Activated CD4-positive, CD25-positive, alpha-beta regulatory T cell treated with anti-CD3 and anti-CD28 coated beads, Interleukin-2, amount 50 U/mL, for 24 hours (primary cell): Measurements from ENCODE around the gene ORC3.
"Not testable (repeated sequence)": the region's sequence is repeated elsewhere in the genome, so short reads cannot be mapped to it uniquely, and the experiment has no call there.

ENCODE experiments used
- ATAC-seq, 2 donors: fragments of 150-1000 bp; cut with Tn5 transposase; one replicate each; pipeline ENCODE4 v1.10.0; 2021; ENCODE audit warnings: mild to moderate bottlenecking in 1 of 2, moderate library complexity in 1 of 2

The ORC3 gene

DNA sequence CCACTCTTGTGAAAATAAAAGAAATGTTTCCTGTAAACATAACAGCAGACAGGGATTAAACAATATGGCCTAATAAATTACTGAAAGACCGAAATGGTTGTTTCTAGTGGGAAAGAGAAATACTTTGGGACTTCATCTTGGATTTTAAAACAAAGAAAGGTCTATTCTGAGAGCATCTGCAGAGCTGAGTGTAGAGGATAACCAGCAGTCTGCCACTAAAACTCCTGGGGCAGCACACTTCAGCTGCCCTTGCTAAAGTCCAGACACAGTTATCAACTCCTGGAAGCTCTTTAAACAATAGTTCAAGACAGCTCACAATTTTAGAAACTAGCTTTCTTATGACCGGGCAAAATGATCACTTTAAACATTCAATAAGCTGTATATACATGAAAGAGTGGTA is 73.5 kb downstream of the ORC3 start:
- ATAC-seq, result no peak

DNA sequence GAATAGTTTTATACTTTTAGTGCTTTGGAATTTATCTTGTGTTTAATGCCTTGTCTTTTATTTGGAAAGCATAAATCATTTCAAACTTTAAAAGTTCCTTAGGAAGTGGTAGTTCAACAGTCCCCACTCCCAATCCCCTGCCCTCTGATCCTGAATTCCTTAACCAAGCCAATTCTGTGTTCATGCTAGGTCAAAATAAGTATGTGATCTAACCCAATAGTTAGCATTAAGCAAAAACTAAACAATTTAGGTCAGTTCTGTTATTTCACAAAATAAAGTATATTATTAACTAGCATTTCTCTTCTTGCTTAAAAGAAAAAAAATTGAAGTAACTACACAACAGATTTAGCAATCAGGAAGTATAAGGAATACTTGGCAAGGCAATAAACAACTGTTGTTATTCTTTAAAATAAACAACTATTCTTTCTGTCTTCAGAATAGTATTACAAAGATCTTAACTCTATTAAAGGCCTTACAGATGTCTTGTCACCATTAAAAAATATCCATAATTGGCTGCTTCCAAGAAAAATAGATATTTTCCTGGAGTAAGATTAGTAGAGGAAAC is 75.1 kb downstream of the ORC3 start:
- no peak for ATAC-seq

DNA sequence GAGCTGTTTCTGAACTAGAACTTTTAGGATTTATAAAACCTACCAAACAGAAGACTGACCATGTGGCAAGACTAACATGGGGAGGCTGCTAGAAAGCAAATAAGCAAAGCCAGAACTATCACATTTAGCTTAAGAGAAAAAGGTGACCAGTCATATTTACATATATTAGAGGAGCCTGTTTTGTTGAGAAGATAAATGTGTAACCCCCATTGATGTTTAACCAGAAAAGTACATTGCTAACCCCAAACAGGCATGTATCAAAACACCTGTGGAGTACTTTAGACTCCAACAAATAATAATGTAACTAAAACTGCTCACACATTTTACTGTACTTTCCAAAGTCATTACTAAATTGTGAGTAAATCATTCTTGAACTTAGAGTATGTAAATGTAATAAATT is 77.1 kb downstream of the ORC3 start:
- ATAC-seq, result no peak

DNA sequence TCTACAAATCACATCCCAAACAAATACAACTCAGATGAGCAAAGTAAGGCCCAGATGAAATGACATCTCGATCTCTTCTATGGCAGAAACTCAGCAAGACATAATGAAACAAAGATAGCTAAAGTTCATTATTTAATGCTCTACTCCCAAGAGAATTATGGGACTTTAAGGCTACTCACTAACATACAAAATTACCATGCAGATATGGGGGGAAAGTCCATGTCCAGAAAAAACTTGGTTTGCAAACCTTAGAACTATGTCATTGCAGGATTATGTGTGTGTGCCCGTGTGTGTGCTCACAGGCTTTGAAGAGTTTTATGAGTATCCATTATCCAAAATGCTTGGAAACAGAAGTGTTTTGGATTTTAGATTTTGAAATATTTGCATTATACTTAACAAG is 78.1 kb downstream of the ORC3 start:
- ATAC-seq, result no peak

DNA sequence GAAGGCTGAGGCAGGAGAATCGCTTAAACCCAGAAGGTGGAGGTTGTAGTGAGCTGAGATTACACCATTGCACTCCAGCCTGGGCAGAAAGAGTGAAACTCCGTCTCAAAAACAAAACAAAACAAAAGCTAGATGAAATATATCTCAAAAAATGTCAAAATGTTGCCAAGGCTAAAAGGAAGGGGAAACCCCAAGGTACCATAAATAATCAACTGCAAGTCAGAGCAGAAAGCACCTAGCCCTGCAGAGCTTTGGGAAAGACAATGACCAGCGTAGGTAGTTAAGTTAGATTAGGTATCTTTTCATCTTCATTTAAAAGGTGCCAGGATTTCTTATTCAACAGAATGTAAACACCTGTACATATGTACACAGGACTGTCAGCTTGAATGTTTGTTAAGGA is 79.1 kb downstream of the ORC3 start:
- no peak for ATAC-seq

DNA sequence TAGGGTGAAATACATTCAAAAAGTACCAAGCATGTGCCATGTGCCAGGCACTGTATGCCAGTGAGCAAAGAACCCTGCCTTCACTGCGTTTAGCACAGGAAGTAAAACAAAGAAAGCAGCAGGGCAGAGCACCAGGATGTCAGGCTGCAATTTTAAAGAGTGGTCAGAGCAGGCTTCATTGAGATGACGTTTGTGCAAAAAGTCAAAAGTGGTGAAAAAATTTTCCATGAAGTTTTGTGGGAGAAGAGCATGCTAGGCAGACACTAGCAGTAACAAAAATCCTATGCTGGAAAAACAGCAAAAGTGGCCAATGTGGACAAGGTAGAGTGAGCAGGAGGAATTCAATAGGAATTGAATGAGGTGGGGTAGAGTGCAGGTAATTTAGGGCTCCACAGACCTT is 80.8 kb downstream of the ORC3 start:
- ATAC-seq, result peak in 1 of 2 donors; percentile 32

DNA sequence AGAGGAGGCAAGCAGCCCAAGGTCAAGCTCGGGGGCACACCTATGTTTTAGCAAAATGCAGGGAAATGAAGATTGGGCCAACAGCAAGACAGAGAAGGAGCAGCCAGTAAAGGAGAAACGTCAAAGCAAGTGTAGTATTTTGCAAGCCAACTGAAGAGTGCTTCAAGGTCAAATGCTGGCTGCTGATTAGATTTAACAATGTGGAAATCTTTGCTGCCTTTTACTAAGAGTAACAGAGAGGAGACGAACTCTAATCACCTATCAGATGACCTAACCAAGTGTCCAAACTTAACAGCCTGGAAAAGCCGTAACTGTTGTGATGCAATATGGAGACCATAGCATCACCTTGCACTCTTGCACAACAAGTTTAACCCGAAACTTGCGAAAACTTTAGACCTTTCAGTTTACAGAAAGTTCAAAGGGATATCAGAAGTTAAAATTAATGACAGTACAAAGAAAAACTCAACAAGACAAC is 81.7 kb downstream of the ORC3 start:
- no peak for ATAC-seq

DNA sequence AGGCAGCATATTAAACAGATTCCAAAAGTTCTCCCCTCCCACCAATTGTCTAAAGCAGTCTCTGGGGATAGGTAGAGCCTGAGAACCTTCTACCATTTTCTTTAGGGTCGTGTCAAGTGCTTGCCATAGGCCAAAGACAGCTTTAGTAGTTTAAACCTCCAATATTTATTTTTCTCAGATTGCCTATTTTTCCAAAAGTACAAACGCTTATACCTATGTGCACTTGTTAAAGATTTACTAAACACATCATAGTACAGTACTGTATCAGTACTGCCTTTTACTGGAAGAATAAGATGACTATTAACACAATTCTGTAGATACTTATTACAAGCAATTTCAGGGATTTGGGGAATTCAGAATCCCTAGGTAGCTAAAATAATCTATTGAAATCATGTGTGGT is 82.7 kb downstream of the ORC3 start:
- no peak for ATAC-seq

DNA sequence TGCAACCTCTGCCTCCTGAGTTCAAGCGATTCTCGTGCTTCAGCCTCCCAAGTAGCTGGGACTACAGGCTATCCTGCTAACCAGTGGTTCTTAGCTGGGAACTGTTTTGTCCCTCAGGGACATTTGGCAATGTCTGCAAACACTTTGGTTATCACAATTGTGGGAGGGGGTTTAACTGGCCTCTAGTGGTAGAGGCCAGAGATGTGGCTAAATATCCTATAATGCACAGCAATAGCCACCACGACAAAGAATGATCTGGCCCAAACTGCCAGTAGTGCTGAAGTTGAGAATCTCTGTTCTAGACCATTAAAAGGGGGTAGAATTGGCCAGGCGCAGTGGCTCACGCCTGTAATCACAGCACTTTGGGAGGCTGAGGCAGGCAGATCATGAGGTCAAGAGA is 83.3 kb downstream of the ORC3 start:
- ATAC-seq, result no peak

DNA sequence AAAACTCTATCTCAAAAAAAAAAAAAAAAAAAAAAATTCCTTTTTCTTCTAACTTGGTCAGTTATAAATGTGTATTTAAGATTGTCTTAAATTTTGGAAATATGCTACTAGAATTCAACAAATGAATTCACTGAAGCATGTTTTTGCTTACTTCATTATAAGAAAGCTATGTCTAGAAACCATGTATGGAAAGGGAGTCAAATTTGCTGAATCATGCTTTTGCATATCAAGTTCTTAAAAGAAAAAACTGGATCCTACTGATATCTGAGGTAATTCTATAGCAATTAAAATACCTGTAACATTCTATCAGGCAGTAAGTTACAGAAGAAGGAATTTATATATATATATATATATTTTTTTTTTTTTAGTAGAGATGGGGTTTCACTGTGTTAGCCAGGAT is 84.4 kb downstream of the ORC3 start:
- no peak for ATAC-seq

DNA sequence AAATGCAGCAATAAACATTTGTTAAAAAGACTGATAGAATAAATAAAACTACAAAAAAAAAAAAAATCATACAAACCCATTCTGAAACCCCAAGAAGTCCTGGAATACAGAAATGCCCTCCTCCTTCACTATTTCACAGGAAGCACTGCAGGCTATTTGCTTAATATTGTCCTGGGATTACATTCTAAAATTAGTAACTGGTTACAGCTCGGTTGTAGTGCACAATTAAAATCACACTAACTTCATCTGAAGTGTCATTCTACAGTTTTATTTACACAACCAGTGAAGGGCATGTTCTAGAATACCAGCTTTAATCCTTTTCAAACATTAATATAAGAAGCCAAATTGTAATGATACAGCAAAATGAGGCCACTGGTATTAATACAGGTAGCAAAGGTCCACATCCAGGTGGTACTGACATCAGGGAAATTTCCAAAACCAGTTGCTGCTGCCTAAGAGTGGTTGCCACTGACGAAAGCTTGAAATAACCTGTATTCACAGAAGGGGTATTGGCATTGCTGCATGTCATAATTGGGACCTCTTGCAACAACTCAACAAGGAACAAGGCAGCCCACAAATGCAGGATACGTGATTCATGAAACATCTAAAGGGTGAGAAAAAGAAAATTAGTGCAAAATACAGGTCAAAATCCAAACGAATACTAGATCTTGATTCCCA is 85.2 kb downstream of the ORC3 start:
- ATAC-seq, result no peak

DNA sequence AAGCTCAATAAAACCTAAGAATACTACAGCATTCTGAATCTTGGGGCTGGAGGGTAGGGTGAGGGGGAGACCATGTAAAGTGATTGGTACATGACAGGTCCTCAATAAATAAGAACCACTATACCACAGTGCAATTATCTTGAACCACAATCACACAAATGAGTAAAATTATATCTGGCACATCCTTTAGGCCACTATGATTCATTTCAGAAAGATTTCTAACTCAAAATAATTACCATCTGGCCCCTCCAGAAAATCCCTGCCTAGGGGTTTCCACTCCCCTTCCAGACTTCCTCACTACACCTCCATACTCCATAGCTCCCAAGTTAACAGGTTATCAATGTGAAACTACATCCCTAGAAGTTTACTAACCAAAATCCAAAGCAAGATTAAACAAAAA is 92.4 kb downstream of the ORC3 start:
- peak; percentile 93 to 95 for ATAC-seq

DNA sequence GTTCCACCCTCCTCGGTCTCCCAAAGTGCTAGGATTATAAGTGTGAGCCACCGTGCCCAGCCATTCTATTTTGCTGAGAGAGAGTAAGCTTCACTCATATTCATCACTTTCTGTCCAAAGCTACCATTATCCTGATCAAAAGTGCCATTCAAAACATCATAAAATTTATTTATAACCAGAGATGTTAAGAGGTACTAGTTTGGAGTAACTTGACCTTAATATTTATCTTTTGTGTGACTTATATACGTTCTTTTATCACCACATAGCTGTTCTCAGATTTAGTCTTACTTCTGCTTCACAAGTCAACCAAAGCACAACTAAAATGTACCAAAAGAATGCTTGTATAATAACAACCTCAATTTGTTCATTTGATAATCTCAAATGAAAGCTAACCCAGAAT is 94.0 kb downstream of the ORC3 start:
- ATAC-seq, result no peak

DNA sequence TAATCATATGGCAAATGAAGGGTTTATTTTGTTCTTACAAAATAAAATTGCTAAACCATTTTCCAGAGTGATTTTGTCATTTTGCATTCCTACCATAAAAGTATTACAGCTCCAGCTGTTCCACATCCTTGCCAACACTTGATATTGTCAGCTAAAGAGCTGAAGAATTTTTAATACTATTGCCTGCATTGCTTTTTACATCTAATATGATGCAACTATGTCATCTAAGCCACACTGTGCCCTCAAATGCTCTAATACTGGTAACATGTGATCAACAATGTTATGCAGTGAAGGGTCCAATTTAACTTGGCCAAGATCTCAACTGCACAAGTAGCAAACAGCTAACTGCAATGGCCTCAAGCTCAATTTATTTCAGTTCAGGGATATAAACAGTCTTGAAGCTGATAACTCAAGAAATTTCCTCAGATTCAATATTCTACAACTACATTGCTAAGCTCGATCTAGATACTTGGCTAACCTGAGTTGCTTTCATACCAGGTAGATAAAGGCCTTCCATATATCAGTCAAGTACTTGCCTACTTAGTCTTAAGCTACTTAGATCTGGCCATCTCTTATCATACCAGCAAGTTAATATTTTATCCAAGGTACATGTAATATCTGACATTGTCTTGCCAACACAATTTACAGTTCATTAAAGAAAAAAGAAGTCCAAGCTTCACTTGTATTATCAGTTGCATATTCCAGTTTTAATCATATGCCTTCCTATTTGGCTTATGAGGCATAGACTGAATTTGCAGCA is 95.1 kb downstream of the ORC3 start:
- no peak for ATAC-seq

DNA sequence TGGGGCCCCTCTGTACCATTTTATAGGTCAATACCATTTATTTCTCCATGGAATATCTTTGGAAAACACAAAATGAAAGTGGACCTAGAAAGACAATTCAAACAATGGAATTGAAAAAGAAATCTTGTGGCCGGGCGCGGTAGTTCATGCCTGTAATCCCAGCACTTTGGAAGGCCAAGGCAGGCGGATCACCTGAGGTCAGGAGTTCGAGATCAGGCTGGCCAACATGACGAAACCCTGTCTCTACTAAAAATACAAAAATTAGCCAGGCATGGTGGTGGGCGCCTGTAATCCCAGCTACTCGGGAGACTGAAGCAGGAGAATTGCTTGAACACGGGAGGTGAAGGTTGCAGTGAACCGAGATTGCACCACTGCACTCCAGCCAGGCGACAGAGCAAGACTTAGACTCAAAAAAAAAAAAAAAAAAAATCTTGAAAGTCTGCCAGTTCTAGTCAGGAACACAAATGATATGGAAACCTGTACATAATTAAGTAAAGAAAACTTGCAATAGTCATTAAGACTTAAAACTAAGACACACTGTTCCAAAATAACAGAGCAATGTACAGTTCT is 96.8 kb downstream of the ORC3 start:
- not testable (repeated sequence) for ATAC-seq

DNA sequence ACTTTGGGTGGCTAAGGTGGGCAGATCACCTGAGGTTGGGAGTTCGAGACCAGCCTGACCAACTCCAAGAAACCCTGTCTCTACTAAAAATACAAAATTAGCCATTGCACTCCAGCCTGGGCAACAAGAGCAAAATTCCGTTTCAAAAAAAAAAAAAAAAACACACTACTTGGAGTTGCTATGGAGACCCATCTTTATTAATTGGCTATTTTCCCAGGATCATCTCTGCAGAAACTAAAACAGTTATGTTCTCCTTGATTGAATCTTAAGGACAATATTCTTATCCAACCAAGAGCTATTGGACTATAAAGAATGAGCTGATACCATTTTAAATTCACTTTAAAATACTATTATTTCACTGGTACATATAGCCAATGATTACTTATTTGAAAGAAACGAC is 97.4 kb downstream of the ORC3 start:
- no peak for ATAC-seq

DNA sequence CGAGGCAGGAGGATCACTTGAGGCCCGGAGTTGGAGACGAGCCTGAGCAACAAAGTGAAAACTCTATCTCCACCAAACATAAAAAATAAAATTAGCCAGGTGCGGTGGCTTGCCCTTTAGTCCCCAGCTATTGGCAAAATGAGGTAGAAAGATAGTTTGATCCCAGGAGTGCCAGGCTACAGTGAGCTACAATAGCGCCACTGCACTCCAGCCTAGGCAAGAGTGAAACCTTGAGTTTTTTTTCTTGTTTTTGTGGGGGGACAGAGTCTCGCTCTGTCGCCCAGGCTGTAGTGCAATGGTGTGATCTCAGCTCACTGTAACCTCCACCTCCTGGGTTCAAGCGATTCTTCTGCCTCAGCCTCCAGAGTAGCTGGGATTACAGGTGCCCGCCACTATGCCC is 98.0 kb downstream of the ORC3 start:
- not testable (repeated sequence) for ATAC-seq

DNA sequence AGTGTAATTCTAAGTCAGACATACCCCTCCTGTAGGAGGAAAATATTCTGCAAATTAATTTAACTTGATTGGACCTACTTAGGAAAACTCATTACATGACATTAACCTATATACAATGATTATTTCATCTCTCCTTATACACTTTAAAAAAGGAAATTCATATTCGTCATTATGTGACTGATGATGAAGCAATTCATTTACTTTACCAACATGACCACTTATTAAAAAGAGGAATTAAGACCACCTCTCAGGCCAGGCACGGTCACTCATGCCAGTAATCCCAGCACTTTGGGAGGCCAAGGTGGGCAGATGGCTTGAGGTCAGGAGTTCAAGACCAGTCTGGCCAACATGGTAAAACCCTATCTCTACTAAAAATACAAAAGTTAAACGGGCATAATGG is 100.5 kb downstream of the ORC3 start:
- ATAC-seq, result no peak

DNA sequence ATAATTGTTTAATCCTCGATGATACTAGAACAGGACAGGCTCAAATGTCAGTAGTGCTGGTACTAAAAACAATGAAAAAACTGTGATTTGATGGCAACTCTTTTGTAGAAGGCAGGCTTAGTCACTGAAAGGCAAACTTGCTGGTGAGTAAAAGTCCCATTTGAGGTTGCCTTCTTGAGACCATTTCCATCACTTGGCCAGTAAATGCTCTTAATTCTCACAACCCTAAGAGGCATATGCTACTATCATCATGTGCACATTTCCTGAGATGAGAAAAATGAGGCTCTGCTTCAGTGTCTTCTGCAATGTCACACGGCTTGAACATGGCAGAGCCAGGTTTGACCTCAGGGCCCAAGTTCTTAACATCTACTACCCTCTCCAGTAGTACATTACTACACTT is 102.2 kb downstream of the ORC3 start:
- peak in 1 of 2 donors; percentile 12 for ATAC-seq

DNA sequence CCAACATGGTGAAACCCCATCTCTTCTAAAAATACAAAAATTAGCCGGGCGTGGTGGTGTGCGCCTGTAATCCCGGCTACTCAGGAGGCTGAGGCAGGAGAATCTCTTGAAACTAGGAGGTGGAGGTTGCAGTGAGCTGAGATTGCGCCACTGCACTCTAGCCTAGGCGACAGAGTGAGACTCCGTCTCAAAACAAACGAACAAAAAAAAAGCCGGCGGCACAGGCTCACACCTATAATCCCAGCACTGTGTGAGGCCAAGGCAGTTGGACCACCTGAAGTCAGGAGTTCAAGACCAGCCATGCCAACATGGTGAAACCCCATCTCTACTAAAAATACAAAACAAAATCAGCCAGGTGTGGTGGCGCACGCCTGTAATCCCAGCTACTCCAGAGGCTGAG is 106.9 kb downstream of the ORC3 start:
- not testable (repeated sequence) for ATAC-seq

DNA sequence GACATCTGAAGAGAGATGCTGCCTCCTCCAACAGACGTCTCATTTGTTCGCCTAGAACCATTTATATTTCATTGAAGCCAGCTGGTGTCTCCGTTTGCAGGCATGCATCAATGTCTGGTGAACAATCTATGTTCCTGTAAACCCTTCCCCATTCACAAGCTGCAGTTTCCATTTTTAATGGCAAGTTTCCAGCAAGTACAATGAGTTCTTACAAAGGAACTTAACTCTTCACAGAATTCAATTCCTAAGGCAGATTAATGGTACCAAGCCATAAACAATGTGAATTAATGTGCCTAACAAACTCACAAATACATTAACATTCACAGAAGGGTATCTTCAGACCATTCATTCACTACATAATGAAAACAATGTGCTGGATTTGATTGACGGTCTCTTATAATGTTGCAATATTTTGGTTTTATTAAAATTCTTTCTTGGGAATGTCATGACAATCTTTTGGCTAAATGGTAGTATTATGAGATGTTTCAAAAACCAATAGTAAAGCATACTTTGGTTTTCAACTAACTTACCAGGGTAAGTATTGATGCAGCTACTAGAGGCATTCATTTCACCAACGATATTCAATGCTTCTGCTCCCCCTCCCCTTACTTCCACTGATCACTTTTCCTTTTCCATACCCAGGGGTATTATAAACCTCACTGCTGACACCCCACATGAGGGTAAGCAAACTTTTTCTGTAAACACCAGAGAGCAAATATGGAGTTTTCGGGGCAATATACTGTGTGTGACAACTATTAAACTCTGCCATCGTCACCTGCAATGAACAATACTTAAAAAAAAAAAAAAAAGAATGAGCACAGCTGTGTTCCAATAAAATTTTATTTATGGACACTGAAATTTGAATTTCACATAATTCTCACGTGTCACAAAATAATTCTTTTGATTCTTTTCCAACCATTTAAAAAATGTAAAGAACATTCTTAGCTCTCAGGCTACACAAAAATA is 107.9 kb downstream of the ORC3 start:
- ATAC-seq, result no peak

DNA sequence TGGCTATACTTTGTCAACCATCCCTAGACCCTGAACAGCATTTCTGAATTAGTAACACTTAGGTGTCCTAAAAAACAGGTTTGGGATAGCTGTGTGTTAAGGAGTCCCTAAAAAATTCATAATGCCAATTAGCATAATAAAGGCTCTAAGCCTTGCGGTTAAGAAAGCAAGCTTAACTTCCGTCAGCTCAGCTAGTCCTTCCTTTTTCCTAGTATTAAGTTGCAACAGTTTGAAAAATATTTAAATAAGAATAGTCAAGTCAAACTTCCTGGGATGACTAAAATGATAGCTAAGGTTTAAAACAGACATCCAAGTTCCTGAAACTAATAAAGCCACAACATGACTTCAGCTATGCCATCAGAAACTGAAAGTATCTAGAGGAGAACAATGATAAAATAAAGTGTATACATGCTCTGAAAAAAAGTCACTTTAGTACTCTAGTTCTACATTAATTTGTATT is 108.6 kb downstream of the ORC3 start:
- ATAC-seq, result peak in 1 of 2 donors; percentile 5
